Lower lobe of right lung (tissue), 2 donors: ENCODE data around the gene PAK6. TPM values are rescaled to one million over a fixed set of nuclear protein-coding genes. Genes with fewer than 3 reads are reported as not detected.

ENCODE experiments used
- ATAC-seq, 2 donors: fragments of 200-7000 bp; cut with Tn5 transposase; one replicate each; pipeline ENCODE4 v1.9.1; 2020 to 2022; ENCODE audit warnings: mild to moderate bottlenecking in 2 of 2, moderate library complexity in 2 of 2
- DNase-seq: peaks from one replicate; pipeline ENCODE4 v3.0.0-alpha.2; 2020
- H3K27ac ChIP-seq: fragments of 200-600 bp; one replicate; pipeline ENCODE4 v1.8.0; 2022
- H3K27me3 ChIP-seq: fragments of 200-600 bp; one replicate; pipeline ENCODE4 v1.8.0; 2022; ENCODE audit warnings: low read depth
- H3K36me3 ChIP-seq: fragments of 200-600 bp; one replicate; pipeline ENCODE4 v1.8.0; 2022; ENCODE audit warnings: mild to moderate bottlenecking
- H3K4me1 ChIP-seq: fragments of 200-600 bp; one replicate; pipeline ENCODE4 v1.8.0; 2022
- H3K4me3 ChIP-seq: fragments of 200-600 bp; one replicate; pipeline ENCODE4 v1.8.0; 2022; ENCODE audit warnings: mild to moderate bottlenecking
- H3K9me3 ChIP-seq: fragments of 200-600 bp; one replicate; pipeline ENCODE4 v1.8.0; 2022
- intact Hi-C: fragments of 100-400 bp; cut with DNase I; formaldehyde crosslinking; loops from one replicate; pipeline ENCODE4 v1.11.0; 2022
- total RNA-seq: library from RNA; stranded (reverse); fragmentation: NEBNext Ultra II Directional; extraction: Animal tissue kit (Norgen Biotek cat#: 25700); gene quantifications from one replicate; pipeline ENCODE4 v1.2.1, GENCODE V29; 2021
- TF ChIP-seq, protein P1 (sequence below): fragments of 200-600 bp; IDR thresholded peaks from one replicate; pipeline ENCODE4 v1.8.0; 2022; ENCODE audit warnings: antibody characterized with exemption, mild to moderate bottlenecking
- donor health status: DM: no; HTN: yes; CAD: no; lungs with severe emphysema.

Gene PAK6
- total RNA-seq, 1 donor from 2014 or later: 5.6 TPM

DNA sequence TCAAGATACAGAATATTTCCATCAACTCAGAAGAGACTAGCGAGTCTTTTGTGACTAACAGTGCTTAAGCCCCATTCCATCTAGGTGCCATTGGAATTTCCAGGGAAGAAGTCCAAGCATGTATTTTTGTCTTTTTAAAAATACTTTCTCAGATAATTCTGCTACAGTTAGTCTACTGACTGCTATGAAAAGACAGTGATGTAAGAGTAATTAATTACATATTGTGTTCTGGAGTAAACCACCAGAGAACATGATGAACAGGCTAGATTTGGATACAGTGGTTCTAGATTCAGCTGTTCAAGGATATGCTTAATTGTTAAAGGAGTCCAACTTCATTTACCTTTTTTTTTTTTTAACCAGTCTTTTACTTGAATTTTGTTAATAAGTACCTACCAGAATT lies 34.8 kb upstream of the PAK6 start:
- no peak for DNase-seq
- TF ChIP-seq, protein P1, sequence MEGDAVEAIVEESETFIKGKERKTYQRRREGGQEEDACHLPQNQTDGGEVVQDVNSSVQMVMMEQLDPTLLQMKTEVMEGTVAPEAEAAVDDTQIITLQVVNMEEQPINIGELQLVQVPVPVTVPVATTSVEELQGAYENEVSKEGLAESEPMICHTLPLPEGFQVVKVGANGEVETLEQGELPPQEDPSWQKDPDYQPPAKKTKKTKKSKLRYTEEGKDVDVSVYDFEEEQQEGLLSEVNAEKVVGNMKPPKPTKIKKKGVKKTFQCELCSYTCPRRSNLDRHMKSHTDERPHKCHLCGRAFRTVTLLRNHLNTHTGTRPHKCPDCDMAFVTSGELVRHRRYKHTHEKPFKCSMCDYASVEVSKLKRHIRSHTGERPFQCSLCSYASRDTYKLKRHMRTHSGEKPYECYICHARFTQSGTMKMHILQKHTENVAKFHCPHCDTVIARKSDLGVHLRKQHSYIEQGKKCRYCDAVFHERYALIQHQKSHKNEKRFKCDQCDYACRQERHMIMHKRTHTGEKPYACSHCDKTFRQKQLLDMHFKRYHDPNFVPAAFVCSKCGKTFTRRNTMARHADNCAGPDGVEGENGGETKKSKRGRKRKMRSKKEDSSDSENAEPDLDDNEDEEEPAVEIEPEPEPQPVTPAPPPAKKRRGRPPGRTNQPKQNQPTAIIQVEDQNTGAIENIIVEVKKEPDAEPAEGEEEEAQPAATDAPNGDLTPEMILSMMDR: no peak
- Histone ChIP-seq H3K36me3 (no peaks in the 10 kb centered on the region), H3K27me3 (no peaks in the 10 kb centered on the region), H3K27ac (no peak overlapping the region), H3K4me1 (no peaks in the 10 kb centered on the region), H3K4me3 (no peak overlapping the region), H3K9me3 (no peaks in the 10 kb centered on the region)
- ATAC-seq: no peak
- intact Hi-C loops: no loop called here

DNA sequence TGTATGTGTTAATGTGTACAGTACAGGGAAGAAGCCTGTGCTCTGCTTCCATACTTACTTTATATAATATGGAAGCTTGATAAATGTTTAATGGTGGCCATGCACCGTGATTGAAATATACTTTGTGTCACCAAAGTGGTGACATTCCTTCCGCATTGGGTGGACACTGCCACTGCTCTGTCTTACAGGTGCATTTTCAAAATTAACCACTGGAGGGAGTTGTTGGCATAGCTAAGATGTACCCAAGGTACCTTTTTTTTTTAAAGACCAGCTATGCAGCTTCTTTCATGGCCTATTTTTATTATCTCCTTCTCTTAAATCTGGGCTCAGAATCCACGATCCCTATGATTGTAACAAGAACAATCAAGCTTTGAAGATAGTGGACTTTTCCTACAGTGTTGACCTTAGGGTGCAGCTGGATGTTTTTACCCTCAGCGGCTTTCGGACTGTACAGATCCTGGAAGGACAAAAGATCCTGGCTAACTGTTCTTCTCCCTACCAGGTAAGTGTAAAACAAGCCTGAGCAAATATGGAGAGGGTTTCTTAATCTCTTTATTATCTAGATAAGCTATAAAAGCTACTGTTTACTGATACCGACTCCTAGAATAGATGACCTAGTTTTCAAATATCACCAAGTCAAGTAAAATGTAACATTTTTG lies 21.6 kb upstream of the PAK6 start:
- Histone ChIP-seq H3K4me1 (no peaks in the 10 kb centered on the region), H3K4me3 (no peak overlapping the region), H3K36me3 (no peaks in the 10 kb centered on the region), H3K27ac (no peak overlapping the region), H3K27me3 (no peaks in the 10 kb centered on the region), H3K9me3 (no peaks in the 10 kb centered on the region)
- intact Hi-C loops: loop anchor here (5.0 kb wide), 1 partner anchor 55 kb away; no protein-coding TSS in a partner anchor
- TF ChIP-seq, protein P1: peak; percentile 91
- DNase-seq (no peak), ATAC-seq (peak; percentile 91 to 93)

DNA sequence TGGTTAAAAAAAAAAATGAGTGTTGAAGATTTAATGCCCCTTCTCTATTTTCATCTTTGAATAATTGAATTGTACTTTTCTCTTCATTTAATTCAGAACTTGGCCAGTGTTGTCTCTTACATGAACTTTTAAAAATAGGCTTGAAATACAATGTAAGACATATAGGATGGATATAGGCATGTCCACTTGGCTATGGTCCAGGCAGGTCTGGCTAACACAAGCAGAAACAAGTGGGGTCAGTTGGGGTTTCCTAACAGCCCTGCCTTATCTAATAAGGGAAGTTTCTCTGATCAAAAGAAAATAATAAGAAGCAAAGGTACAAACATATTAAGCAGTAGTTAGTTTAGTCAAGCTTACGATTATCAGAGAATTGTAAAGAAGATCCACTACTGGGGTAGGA lies 19.1 kb upstream of the PAK6 start:
- no peak overlapping the region for H3K27ac ChIP-seq
- intact Hi-C loops: loop anchor here (5.0 kb wide), 1 partner anchor 52 kb away; no protein-coding TSS in a partner anchor
- H3K27me3 ChIP-seq: no peaks in the 10 kb centered on the region
- DNase-seq (no peak), ATAC-seq (no peak)
- H3K36me3 ChIP-seq: no peaks in the 10 kb centered on the region
- H3K4me1 ChIP-seq: no peaks in the 10 kb centered on the region
- TF ChIP-seq, protein P1: no peak
- H3K9me3 ChIP-seq: no peaks in the 10 kb centered on the region
- H3K4me3 ChIP-seq: no peak overlapping the region

DNA sequence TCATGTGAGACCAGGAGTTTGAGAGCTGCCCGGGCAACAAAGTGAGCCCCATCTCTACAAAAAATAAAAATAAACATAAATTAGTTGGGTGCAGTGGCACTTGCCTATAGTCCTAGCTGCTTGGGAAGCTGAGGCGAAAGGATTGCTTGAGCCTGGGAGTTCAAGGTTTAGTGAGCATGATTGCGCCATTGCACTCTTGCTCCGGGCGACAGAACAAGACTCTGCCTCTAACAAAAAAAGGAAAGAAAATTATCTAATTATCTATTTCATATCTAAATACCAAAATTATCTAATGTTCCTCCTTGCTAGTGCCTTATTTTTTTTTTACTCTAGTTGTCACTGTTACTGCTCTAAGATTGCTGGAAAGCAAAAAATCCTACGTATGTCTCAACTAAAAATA lies 16.7 kb upstream of the PAK6 start:
- H3K27ac ChIP-seq: no peak overlapping the region
- ATAC-seq (no peak), DNase-seq (no peak)
- H3K4me1 ChIP-seq: no peaks in the 10 kb centered on the region
- no peak overlapping the region for H3K4me3 ChIP-seq
- TF ChIP-seq, protein P1: no peak
- H3K27me3 ChIP-seq: no peaks in the 10 kb centered on the region
- intact Hi-C loops: no loop called here
- no peaks in the 10 kb centered on the region for H3K9me3 ChIP-seq
- H3K36me3 ChIP-seq: no peaks in the 10 kb centered on the region

DNA sequence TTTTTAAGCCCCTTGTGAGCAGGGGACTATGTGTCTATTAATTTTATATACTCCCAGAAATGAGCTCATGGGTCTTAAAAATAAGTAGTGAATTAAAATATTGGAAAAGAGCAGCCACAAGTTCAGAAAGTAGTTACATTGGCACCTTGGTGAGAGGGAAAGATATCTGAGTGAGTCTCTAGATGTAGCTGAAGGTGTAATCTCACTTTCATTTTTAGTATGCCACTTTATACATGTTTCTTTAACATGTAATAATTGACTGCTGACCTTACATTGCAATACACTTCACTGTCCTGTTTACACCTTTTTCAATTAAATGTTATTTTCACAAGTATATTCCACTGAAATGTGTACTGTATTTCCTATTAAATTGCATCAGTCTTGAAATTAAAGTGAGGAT lies 12.1 kb upstream of the PAK6 start:
- no peaks in the 10 kb centered on the region for H3K27me3 ChIP-seq
- TF ChIP-seq, protein P1: no peak
- no peaks in the 10 kb centered on the region for H3K9me3 ChIP-seq
- DNase-seq (no peak), ATAC-seq (no peak)
- intact Hi-C loops: no loop called here
- no peaks in the 10 kb centered on the region for H3K36me3 ChIP-seq
- H3K27ac ChIP-seq: no peak overlapping the region
- H3K4me1 ChIP-seq: no peaks in the 10 kb centered on the region
- H3K4me3 ChIP-seq: no peak overlapping the region
